GM21447 (cell line): ENCODE results near the gene CYP46A1.

ENCODE experiments used
- ATAC-seq: cut with Tn5 transposase; IDR thresholded peaks from one replicate; pipeline ENCODE4 v1.9.1; 2021; ENCODE audit not compliant: unreplicated experiment

CYP46A1 gene

DNA sequence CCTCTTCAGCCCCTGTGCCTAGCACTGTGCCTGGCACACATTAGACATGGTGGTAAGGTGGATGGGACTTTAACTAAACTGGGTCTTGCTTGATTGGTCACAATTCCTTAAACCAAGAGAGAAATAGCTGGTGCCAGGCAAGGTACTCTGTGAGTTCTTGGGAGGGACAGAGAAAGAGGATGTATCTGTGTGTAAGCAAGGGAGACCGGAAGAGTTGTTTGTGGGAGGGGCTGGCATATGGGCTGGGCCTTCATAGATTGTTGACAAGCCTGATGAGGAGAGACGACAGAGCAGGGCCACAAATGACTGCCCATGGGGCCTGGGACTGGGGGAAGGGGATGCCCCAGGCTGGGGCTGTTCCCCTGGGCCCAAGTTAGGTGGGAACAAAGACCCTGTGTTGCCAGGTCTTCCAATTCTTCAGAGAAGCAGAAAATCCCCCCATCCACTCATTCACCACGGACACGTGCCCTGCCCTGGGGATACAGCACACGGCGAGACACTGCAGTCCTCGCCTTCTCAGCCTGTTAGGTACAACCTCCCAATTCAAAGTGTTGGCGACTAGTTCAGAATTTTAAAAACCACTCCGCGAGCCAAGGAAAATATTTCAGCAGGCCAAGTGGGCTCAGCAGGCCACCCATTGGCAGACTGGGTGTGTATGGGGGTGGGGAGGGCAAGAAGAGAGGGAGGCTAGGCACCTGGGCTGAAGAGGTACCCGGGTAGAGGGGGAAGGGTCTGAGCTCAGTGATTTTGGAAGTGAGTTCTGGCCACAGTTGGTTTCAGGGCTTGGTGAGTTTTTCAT is 11.4 kb upstream of the CYP46A1 start:
- peak; percentile 64 for ATAC-seq

DNA sequence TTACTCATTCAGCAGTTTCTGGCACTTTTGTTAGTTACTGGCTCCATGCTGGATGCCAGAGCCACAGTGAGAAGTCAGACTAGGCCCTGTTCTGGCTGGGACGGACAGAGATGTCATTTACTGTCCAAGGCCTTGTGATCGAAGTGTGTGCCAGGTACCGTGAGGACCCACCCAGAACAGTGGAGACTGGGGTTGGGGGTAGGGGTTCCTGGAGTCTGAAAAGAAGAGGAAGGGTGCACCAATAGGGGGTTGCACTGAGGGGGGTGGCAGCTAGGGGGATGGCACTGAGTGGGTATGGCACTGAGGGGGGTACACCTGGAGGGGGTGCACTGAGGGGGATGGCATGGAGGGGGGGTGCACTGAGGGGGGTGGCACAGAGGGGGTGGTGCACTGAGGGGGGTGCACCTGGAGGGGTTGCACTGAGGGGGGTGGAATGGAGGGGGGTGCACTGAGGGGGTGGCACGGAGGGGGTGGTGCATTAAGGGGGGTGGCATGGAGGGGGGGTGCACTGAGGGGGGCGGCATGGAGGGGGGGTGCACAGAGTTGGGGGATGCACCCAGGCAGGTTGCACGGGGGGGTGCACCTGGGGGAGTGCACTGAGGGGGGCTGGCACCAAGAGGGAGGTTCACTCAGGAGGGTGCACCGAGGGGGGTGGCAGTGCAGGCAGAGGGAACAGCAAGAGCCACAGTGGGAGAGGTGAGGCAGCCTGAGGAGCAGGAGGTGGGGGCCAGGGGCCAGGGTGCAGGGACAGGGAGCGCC is 10.6 kb upstream of the CYP46A1 start:
- ATAC-seq, result no peak

DNA sequence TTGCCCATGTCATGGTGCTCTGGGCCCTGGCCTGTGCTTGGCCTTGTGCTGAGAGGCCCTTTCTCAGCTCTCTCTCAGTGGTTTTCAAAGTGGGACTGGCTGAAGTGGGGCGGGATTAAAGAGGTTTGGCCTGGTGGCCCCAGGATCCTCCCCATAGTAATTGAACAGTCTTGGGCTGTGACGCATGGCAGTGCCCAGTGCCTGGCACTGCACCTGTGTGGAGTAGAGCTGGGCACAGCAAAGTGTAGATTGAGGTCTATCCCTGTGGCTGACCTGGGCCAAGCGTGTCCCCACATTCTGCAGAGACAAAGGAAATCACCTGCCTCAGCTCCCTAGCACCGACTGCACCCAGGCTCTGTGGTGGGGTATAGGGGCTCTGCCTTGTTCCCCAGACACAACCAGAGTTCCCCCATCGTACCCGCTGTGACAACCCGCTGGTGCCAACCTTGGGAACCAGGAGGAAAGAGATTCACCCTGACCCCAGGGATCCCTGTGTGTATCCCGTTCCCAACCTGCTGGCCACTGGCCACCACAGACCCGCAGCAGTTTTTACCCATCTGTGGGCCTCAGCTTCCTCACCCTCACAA is 9.9 kb upstream of the CYP46A1 start:
- ATAC-seq, result no peak

DNA sequence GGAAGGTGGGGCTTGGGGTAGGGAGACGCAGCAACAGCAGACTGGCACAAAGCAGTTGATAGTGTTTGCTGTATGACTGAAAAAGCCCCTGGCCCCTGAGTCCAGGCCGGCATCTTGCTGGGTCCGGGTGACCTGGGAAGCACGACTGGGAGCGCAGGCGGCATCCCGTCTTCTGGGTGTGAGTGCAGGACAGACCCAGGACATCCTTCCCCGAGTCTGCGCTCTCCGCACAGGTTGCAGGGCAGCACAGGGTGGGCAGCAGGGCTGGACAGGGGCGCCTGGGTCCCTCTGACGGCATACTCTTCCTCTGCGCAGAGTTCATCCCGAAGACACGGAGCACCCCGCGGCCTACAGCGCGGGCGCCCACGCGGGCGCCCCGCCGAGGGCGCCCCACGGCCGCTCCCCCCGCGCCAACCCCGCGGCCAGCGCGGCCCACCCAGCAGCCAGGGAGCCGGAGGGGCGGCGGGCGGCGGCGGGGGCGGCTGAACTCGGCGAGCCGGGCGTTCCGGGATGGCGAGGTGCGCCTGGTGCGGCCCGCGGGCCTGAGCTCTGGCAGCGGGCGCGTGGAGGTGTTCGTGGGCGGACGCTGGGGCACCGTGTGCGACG is 9.2 kb upstream of the CYP46A1 start:
- ATAC-seq, result no peak

DNA sequence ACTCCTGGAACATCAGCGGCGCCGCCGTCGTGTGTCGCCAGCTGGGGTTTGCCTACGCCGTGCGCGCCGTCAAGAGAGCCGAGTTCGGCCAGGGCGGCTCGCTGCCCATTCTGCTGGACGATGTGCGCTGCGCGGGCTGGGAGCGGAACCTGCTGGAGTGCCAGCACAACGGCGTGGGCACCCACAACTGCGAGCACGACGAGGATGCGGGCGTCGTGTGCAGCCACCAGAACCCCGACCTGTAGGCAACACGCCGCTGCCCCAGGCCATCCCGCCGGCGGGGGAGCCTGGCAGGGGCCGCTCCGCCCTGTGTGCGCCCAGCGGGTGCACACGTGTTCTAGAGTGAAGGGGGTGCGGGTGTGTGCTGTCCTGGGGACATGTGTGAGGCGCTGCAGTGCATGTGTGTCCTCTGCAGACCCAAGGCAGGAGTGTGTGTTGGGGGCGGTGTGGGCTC is 8.7 kb upstream of the CYP46A1 start:
- ATAC-seq, result no peak

DNA sequence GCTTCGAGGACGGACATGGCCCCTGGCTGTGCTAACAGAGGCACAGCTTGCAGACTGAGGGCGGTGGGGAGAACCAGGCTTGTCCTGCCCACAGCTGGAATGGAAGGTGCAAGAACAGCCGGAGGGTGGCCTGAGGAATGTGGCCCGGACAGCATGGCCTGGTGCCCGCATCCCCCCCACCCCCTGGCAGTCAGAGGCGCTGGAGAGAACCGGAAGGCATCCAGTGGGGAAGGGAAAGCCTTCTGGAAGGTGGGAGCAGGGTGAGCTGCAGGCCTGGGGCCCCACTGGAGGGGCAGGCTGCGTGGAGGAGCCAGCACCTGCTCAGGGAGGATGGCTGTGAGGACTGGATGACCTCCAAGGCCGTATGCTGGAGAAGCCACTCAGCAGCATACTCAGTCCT is 8.1 kb upstream of the CYP46A1 start:
- no peak for ATAC-seq

DNA sequence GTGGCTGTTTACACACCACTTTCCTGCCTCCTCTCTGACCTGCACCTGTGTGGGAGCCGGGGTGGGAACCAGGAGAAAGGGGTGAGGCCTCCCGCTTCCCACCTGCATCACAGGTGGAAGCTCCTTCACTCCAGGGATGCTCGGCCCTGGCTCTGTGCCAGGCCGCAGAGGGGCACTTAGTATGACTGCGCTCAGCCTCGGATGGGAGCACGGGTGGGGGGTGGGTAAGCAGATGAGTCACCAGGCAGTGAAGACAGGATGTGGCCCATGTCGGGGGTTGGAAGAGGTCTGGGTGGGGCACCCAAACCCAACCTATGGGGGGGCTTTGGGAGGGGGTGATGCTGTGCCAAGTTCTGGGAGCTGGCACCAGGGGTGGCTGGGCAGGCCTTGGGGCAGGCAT is 7.4 kb upstream of the CYP46A1 start:
- ATAC-seq, result no peak

DNA sequence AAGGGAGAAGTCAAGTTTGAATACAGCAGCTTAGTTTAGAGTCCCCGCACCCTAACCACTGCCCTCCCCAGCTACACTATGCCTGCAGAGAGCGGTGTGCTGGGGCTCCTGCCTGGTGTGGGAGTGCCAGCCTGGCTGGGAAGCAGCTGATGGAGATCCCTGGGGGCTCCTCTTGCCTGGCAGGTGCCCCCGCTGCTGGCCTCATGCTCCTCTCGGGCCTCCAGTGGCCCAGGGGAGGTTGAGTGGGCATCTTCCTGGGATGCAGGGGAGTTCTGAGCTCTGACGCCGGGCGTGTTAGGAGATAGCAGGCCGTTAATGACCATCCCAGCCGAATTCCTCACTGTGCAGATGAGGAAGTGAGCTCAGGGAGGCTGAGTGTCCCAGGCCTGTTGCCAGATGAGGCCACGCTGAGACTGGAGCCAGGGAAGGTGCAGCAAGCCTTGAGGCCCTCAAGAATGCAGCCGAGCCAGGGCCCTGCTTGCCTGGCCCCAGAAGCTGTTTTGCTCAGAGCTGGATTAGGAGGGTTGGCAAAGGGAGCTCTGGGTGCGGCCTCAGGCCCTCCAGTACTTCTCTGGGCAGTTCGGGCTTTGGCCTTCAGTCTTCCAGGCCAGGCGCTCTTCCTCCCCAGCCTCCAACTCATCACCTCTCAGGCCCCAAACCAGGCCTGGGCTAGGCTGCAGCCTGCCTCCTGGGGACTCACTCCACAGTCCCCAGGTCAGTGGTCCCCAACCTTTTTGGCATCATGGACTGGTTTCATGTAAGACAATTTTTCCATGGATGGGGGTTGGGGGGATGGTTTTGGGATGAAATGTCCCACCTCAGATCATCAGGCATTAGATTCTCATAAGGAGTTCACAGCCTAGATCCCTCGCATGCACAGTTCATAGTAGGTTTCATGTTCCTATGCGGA is 6.6 kb upstream of the CYP46A1 start:
- ATAC-seq, result no peak

DNA sequence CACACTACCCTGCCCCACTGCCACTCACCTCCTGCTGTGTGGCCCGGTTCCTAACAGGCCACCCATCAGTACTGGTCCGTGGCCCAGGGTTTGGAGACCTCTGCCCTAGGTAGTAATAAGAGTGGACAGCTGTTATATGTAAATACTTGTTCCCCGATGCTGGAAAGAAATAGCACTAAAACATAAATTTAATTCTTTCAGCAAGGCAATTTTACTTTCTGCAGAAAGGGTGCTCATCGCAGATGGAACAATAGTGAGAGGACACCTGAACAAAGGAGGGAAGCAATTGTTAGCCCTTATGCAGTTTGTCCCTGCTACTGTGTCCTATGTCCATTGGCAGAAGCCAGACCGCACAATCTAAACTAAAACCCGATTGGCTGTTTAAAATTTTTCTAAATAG is 5.9 kb upstream of the CYP46A1 start:
- ATAC-seq, result no peak

DNA sequence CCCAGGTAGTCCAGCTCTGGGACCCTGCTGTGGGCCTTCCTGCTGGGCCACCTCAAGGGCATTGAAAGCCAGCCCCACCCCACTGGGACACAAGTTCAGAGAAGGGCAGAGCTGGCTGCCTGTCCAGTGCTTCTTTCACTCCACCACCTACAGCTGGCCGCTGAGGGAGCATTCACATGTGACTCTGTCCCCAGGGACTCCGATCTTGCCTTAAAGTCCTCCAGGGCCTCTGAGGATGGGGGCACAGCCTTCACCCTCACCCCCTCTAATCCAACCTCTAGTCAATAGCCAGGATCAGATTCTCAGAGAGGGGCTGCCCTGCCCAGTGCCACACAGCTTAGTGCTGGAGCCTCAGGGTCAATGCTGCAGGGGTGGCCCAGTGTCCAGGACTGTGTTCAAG is 5.0 kb upstream of the CYP46A1 start:
- ATAC-seq, result no peak

DNA sequence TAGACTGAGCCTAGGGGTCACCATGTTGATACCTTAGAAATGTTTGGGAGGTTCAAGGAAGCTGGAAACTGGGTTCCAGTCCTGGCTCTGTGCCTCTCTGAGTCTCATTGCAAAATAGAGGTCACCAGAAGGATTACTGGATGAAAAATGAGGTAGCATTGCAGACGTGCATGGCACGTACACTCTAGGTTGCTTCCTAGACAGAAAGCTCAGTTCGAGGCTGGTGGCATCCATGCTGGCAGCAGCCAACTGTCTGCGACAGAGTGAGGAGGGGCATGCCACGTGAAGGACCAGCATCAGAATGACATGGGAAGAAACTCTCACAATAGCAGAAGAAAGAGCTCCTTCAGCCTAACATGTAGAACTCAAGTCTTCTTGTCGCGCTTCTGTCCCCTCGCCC is 4.6 kb upstream of the CYP46A1 start:
- no peak for ATAC-seq

DNA sequence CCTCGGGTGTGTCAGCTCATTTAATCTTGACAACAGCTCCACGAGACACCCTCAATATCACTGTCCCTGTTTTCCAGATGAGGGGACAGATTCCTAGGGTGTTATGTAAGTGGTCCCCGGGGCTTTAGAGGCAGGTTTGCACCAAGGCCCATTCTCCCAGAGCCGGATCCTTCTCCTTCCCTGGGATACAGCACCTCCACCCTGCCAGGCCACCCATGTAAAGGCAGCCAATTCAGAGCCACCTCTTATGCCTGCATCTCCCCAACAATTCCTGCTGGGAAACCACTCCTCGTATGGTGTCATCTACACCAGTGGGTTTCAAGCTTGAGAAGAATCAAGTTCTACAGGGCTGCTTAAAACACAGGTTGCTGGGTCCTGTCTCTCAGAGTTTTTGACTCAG is 4.1 kb upstream of the CYP46A1 start:
- no peak for ATAC-seq

DNA sequence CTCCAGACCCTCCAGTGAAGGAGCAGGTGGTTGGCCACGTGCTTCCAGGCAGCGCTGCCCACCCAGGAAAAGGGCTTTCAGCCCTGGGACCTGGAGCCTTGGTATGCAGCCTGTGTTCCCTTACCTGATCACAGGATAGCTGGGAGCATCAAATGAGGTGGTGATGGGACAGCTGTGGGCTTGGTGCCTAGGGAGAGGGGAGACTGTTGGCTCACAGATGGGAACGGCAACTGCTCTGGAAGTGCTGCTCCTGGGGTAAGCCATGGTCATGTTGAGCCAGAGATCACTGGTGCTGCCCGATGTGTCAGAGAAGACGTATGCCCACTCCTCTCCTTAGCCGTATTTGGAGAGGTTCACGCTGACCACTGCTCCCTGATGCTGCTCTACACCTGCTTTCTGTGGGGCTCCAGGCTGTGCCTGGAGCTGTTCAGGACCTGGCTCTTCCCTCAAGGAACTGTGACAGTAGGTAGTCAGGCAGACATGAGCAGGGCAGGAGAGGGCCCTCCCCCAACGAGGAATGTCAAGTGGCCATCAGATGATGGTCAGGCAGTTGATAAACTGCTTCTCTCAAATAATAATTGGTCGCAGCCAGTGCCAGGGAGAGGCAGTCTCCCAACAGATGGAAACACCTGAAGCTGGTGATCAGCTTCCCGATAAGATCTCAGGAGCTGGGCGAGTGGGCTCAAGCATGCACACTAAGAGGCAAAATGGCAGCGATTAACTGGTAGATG is 2.8 kb upstream of the CYP46A1 start:
- no peak for ATAC-seq

DNA sequence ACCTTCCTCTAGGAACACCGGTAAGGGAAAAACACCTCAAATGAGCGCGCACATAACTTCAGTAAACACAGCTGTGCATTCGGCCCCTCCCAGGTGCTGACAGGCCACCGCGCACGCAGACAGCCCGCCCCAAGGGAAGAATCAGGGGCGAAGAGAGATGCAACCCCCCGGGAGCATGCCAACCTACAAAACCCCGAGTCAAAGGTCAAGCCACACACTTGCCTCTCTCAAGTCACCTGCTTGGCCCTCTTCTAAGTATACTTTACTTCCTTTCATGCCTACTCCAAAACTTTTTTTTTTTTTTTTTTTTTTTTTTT is 2.3 kb upstream of the CYP46A1 start:
- ATAC-seq, result no peak

DNA sequence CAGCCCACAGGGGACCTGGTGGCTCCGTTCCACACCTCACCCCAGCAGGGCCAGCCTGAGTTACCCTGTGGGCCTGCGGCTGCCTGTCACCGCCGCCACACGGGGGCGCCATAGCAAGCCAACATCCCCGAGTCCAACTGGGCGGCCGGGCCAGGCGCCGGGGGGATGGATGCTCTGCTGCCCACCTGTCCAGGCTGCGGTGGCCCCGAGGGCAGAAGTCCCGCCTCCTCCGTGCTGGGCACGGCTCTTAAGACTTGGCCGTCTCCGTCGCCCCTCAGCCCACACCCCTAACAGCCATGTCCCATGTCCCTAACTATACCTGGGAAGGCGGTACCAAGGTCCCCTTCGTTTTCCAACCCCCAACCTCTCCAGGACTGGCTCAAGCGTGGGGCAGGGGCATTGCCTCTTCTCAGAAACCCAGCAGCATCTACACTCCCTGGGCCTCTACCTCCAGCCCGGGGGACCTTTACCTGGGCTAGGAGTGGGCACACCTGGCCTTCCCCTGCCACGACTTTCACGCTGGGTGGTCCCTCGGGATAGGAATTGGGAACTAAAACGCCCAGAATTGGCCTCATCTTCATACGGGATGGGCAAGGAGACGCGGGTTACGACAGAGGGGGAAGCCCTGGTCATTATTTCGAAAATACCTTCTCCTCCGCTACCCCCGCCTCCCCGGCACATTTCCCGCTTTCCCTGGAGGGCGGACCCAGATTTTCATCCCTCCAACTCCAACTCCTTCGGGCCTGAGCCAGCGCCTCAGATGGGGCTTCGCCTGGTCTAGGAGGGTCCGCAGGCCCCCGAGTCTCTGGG is 1.1 kb upstream of the CYP46A1 start:
- peak; percentile 33 for ATAC-seq

DNA sequence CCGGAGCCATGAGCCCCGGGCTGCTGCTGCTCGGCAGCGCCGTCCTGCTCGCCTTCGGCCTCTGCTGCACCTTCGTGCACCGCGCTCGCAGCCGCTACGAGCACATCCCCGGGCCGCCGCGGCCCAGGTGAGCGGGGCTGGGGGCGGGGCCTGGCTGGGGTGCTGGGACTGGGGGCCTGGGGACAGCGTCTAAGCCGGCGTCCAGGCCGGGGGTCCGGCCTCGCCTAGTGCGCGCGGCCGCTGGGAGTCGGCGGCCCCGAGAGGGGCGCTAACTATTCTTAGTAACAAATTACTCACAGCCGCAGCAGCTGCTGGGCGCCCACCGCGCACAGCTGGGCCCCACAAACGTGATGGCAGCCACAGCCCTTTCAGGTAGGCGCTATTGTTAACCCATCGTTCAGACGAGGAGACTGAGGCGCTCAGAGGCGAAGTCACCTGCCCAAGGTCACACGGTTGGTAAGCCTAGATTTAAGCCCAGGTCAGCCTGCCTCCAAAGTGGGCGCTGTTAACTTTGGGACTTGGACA is 374 bp downstream of the CYP46A1 start:
- ATAC-seq, result peak; percentile 18

DNA sequence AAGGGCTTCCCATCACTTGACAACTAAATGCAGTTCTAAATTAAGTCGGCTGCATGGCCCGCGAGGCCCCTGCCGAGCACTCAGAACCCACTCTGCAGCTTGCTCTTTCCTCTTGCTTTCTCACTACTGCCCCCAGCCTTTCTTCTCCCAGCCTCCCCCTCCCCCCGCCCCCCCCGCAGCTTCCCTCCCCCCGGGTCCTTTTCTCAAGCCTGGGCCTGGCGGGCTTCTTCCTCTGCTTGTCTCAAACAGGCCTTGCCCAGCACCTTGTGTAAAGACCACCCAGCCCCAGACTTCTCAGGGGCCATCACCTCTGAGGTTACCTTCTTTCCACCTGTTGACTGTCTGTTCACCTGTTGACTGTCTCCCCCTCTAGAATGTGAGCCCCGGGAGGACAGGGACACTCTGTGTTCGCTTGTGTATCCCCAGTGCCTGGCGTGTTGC is 1.1 kb downstream of the CYP46A1 start:
- no peak for ATAC-seq

DNA sequence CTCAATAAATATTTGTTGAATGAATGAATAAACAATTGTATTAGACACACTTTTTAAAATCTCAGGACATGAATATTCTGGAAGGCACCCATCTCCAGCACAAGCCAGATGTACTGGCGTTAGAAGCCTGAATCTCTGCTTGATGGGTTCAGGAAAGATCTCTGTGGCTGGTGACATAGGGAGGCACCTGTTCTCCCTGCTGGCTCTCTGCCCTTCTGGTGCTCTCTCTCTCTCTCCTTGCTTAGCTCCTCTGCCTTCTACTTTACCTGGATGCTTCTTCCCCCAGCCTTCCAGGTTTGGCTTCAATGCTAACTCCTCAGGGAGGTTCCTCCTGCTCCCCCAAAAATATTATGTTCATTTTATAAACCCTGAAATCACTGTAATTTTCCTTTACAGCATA is 1.5 kb downstream of the CYP46A1 start:
- ATAC-seq, result no peak
